ENCODE measurements around the gene AURKAIP1.
A peak's percentile ranks its signal among the peaks of the same experiment; 100 is the strongest.

AURKAIP1 gene

GRCh38 chr1:1374929-1375662, at the start of gene AURKAIP1:
Gene AURKAIP1 (minus strand): TSS chr1:1375207. CDS start chr1:1374756, 451 bp downstream.
- peaks cover 26% of the 10 kb centered on the region for H3K79me2 ChIP-seq (ENCODE audit: low read length)
- H3K9me3 ChIP-seq (replicated peaks; ENCODE audit: insufficient read depth, low read length), result no peaks in the 10 kb centered on the region
- no peaks in the 10 kb centered on the region for H3K36me3 ChIP-seq (replicated peaks; ENCODE audit: insufficient read depth, low read length)
- TF ChIP-seq, protein P1, sequence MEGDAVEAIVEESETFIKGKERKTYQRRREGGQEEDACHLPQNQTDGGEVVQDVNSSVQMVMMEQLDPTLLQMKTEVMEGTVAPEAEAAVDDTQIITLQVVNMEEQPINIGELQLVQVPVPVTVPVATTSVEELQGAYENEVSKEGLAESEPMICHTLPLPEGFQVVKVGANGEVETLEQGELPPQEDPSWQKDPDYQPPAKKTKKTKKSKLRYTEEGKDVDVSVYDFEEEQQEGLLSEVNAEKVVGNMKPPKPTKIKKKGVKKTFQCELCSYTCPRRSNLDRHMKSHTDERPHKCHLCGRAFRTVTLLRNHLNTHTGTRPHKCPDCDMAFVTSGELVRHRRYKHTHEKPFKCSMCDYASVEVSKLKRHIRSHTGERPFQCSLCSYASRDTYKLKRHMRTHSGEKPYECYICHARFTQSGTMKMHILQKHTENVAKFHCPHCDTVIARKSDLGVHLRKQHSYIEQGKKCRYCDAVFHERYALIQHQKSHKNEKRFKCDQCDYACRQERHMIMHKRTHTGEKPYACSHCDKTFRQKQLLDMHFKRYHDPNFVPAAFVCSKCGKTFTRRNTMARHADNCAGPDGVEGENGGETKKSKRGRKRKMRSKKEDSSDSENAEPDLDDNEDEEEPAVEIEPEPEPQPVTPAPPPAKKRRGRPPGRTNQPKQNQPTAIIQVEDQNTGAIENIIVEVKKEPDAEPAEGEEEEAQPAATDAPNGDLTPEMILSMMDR (IDR thresholded peaks at IDR 0.05; ENCODE audit: low read length), result peak; percentile 21
- no peak for TF ChIP-seq EZH2phosphoT487 (IDR thresholded peaks at IDR 0.05; ENCODE audit: low read length)
- peak within 1 kb of the TSS; percentile 81 for H2AFZ ChIP-seq (ENCODE audit: low read length)
- peak within 1 kb of the TSS; percentile 96 for H3K4me3 ChIP-seq (ENCODE audit: low read length)
- H3K27me3 ChIP-seq (replicated peaks; ENCODE audit: insufficient read depth, low read length), result no peaks in the 10 kb centered on the region
- peaks cover 16% of the 10 kb centered on the region for H3K4me1 ChIP-seq (ENCODE audit: low read length)
- H3K27ac ChIP-seq (ENCODE audit: low read length), result peak within 1 kb of the TSS; percentile 73
- H3F3A ChIP-seq (ENCODE audit: insufficient read depth, low read length), result peaks cover 15% of the 10 kb centered on the region
- H3K9ac ChIP-seq (ENCODE audit: low read length), result peak within 1 kb of the TSS; percentile 98
- no peaks in the 10 kb centered on the region for H4K20me1 ChIP-seq (ENCODE audit: insufficient read depth, low read length)
- H3K4me2 ChIP-seq (ENCODE audit: low read depth, low read length), result peak within 1 kb of the TSS; percentile 77
- H3K9me2 ChIP-seq (replicated peaks; ENCODE audit: insufficient read depth, low read length), result no peaks in the 10 kb centered on the region
- peak; percentile 100 for DNase-seq

DNA sequence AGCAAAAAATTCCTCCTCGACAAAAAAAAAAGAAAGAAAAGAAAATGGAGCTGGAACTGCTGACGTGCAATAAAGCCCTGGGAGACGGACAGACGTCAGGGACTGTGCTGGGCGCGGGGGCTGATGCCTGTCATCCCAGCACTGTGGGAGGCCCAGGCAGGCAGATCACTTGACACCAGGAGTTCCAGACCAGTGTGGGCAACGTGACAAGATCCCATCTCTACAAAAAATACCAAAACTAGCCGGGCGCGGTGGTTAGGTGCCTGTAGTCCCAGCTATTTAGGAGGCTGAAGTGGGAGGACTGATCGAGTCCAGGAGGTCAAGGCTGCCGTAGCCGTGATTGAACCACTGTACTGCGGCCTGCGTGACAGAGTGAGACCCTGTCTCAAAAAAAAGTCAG, 49.7 kb upstream of the AURKAIP1 start:
- no peak for DNase-seq
- H3K9me2 ChIP-seq (replicated peaks; ENCODE audit: insufficient read depth, low read length), result no peaks in the 10 kb centered on the region
- no peaks in the 10 kb centered on the region for H3K79me2 ChIP-seq (ENCODE audit: low read length)
- TF ChIP-seq, protein P1 (IDR thresholded peaks at IDR 0.05; ENCODE audit: low read length), result no peak
- TF ChIP-seq EZH2 (optimal IDR thresholded peaks at IDR 0.05; ENCODE audit: low read depth, low read length) (no peak), EZH2phosphoT487 (IDR thresholded peaks at IDR 0.05; ENCODE audit: low read length) (no peak)
- H3K9me3 ChIP-seq (replicated peaks; ENCODE audit: insufficient read depth, low read length), result no peaks in the 10 kb centered on the region
- H3K4me1 ChIP-seq (ENCODE audit: low read length), result no peaks in the 10 kb centered on the region
- no peak overlapping the region for H3K9ac ChIP-seq (ENCODE audit: low read length)
- no peak overlapping the region for H3K4me2 ChIP-seq (ENCODE audit: low read depth, low read length)
- no peak overlapping the region for H2AFZ ChIP-seq (ENCODE audit: low read length)
- no peak overlapping the region for H3K27ac ChIP-seq (ENCODE audit: low read length)
- peaks cover 38% of the 10 kb centered on the region for H3K27me3 ChIP-seq (replicated peaks; ENCODE audit: insufficient read depth, low read length)
- H3K36me3 ChIP-seq (replicated peaks; ENCODE audit: insufficient read depth, low read length), result no peaks in the 10 kb centered on the region
- no peaks in the 10 kb centered on the region for H4K20me1 ChIP-seq (ENCODE audit: insufficient read depth, low read length)
- no peaks in the 10 kb centered on the region for H3F3A ChIP-seq (ENCODE audit: insufficient read depth, low read length)
- no peak overlapping the region for H3K4me3 ChIP-seq (ENCODE audit: low read length)

DNA sequence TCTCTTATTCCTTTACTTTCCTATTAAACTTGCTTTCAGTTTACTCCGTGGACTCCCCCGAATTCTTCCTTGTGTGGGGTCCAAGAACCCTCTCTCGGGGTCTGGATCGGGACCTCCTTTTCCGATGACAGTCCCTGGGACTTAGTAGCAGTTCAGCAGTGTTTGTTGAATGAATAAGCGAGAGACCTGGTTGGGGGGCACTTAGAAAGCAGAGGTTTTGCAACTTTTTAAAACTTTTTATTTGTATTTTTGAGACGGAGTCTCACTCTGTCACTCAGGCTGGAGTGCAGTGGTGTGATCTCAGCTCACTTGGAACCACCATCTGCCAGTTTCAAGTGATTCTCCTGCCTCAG, 48.2 kb upstream of the AURKAIP1 start:
- H3K27me3 ChIP-seq (replicated peaks; ENCODE audit: insufficient read depth, low read length), result peaks cover 24% of the 10 kb centered on the region
- H3K4me2 ChIP-seq (ENCODE audit: low read depth, low read length), result no peak overlapping the region

More for the DNA sequence above, 48.2 kb upstream of the AURKAIP1 start:
- Histone ChIP-seq H3K79me2 (ENCODE audit: low read length) (no peaks in the 10 kb centered on the region), H3K27ac (ENCODE audit: low read length) (no peak overlapping the region), H4K20me1 (ENCODE audit: insufficient read depth, low read length) (no peaks in the 10 kb centered on the region), H2AFZ (ENCODE audit: low read length) (no peak overlapping the region), H3K36me3 (replicated peaks; ENCODE audit: insufficient read depth, low read length) (no peaks in the 10 kb centered on the region), H3K4me3 (ENCODE audit: low read length) (no peak overlapping the region), H3K4me1 (ENCODE audit: low read length) (0 out of 2 replicates have a peak, but pooled peaks cover 2% of the 10 kb centered on the region), H3K9me3 (replicated peaks; ENCODE audit: insufficient read depth, low read length) (no peaks in the 10 kb centered on the region), H3K9ac (ENCODE audit: low read length) (no peak overlapping the region), H3F3A (ENCODE audit: insufficient read depth, low read length) (no peaks in the 10 kb centered on the region), H3K9me2 (replicated peaks; ENCODE audit: insufficient read depth, low read length) (no peaks in the 10 kb centered on the region)
- TF ChIP-seq, protein P1 (IDR thresholded peaks at IDR 0.05; ENCODE audit: low read length), result no peak
- no peak for TF ChIP-seq EZH2phosphoT487 (IDR thresholded peaks at IDR 0.05; ENCODE audit: low read length)
- no peak for TF ChIP-seq EZH2 (optimal IDR thresholded peaks at IDR 0.05; ENCODE audit: low read depth, low read length)
- DNase-seq, result no peak
